ENCODE results near the gene MACROD2. TPM values are rescaled to one million over a fixed set of nuclear protein-coding genes. Genes with fewer than 3 reads are reported as not detected.

MACROD2 gene
- total RNA-seq, 2 donors from 2014 or later, result 8.3 to 21.8 TPM

DNA sequence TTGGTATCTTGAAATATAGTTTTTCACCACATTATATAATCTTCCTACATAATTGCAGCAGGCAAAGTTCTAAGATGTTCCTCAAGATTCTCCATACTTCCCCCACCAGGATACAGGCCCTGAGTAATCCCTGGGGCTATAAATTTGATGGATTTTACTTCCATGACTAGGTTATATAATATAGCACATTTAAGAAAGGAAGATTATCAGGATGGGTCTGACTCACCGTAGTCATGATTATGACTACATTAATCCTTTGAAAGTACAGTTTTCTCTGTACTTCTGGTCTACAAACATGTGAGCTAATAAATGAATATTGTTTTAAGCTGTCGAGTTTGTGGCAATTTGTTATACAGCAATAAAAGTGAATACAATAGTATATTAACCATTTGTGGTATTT, 122.5 kb downstream of the MACROD2 start:
- no peaks in the 10 kb centered on the region for H3K9me3 ChIP-seq
- H3K27ac ChIP-seq, result no peak overlapping the region
- no peaks in the 10 kb centered on the region for H3K27me3 ChIP-seq
- WGBS, 2 donors, result 65 to 71% methylated on average over 2 of the region's 2 CpGs
- intact Hi-C loops (cut with DNase I), result no loop called here
- no peaks in the 10 kb centered on the region for H3K4me1 ChIP-seq
- DNase-seq (no peak), ATAC-seq (no peak)
- no peaks in the 10 kb centered on the region for H3K36me3 ChIP-seq (replicated peaks in 1 of 2; ENCODE audit: insufficient read depth in 1 of 2, low read depth in 2 of 2)
- H3K4me3 ChIP-seq, result no peak overlapping the region
- TF ChIP-seq POLR2A (IDR thresholded peaks at IDR 0.05), result no peak
- TF ChIP-seq, protein P1, sequence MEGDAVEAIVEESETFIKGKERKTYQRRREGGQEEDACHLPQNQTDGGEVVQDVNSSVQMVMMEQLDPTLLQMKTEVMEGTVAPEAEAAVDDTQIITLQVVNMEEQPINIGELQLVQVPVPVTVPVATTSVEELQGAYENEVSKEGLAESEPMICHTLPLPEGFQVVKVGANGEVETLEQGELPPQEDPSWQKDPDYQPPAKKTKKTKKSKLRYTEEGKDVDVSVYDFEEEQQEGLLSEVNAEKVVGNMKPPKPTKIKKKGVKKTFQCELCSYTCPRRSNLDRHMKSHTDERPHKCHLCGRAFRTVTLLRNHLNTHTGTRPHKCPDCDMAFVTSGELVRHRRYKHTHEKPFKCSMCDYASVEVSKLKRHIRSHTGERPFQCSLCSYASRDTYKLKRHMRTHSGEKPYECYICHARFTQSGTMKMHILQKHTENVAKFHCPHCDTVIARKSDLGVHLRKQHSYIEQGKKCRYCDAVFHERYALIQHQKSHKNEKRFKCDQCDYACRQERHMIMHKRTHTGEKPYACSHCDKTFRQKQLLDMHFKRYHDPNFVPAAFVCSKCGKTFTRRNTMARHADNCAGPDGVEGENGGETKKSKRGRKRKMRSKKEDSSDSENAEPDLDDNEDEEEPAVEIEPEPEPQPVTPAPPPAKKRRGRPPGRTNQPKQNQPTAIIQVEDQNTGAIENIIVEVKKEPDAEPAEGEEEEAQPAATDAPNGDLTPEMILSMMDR (IDR thresholded peaks at IDR 0.05), result no peak

DNA sequence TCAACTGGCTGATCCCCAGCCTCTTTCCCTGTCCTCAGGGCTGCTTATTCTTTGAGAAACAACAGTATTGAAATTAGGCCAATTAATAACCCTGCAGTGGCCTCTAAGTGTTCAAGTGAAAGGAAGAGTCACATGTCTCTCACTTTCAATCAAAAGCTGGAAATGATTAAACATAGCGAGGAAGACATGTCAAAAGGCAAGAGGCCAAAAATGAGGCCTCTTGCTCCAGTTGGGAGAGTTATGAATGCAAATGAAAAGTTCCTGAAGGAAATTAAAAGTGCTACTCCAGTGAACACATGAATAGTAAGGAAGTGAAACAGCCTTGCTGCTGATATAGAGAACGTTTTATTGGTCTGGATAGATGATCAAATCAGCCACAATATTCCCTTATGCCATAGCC, 131.5 kb downstream of the MACROD2 start:
- H3K27me3 ChIP-seq, result no peaks in the 10 kb centered on the region
- WGBS, 2 donors, result 64 to 77% methylated on average over 2 of the region's 2 CpGs
- DNase-seq, result no peak
- no peaks in the 10 kb centered on the region for H3K9me3 ChIP-seq
- intact Hi-C loops (cut with DNase I), result no loop called here
- TF ChIP-seq, protein P1 (IDR thresholded peaks at IDR 0.05), result no peak
- TF ChIP-seq POLR2A (IDR thresholded peaks at IDR 0.05), result no peak
- no peaks in the 10 kb centered on the region for H3K4me1 ChIP-seq
- H3K36me3 ChIP-seq (replicated peaks in 1 of 2; ENCODE audit: insufficient read depth in 1 of 2, low read depth in 2 of 2), result no peaks in the 10 kb centered on the region
- no peak overlapping the region for H3K27ac ChIP-seq
- no peak overlapping the region for H3K4me3 ChIP-seq
- no peak for ATAC-seq

DNA sequence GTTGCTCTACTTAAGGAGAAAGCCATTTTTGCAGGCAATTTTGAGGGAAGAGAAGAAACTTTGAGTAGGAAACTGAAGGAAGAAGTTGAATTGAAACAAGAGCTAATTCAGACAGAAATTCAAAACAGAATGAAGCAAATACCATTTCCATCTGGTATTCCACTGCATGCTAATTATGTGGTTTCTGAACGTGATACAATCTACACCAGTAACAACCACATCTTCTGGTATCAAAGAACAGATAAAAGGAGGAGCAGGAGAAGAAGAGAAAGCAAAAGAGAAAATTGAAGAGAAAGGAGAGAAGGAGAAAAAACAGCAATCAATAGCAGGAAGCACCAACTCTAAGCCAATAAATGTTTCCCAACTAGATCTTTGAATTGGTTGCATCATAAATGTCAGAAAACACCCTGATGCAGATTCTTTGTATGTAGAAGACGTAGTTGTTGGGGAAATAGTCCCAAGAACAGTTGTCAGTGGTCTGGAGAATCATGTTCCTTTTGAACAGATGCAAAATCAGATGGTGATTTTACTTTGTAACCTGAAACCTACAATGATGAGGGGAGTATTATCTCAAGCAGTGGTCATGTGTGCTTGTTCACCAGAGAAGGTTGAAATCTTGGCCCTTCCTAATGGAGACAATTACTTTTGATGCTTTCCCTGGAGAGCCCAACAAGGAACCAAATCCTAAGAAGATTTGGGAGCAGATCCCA, 132.4 kb downstream of the MACROD2 start:
- 82 to 83% methylated on average over 2 of the region's 2 CpGs for WGBS, 2 donors
- intact Hi-C loops (cut with DNase I), result no loop called here

DNA sequence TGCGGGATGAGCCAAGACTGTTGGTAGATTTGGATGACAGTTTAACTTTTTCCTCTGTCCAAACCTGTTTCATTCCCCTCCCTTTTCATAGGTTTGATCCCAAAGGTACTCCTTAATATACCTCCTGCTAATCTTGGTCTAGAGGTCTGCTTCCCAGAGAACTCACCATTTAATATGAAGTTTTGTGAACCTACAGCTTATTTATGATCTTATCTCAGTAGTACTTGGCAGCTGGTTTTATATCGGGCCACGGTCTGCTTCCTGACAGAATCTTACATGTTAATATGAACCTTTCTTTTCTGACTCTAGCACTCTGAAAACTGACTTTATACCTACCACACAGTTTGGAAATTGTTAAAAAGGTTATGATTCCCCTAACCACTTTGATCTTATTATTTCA, 138.7 kb downstream of the MACROD2 start:
- Histone ChIP-seq H3K27me3 (no peaks in the 10 kb centered on the region), H3K27ac (no peak overlapping the region), H3K4me3 (no peak overlapping the region), H3K36me3 (replicated peaks in 1 of 2; ENCODE audit: insufficient read depth in 1 of 2, low read depth in 2 of 2) (no peaks in the 10 kb centered on the region), H3K4me1 (no peaks in the 10 kb centered on the region), H3K9me3 (no peaks in the 10 kb centered on the region)
- WGBS, 2 donors, result 90 to 95% methylated on average over 3 of the region's 3 CpGs
- ATAC-seq, result no peak
- intact Hi-C loops (cut with DNase I), result no loop called here
- no peak for DNase-seq
- TF ChIP-seq, protein P1 (IDR thresholded peaks at IDR 0.05), result no peak
- no peak for TF ChIP-seq POLR2A (IDR thresholded peaks at IDR 0.05)

More for the DNA sequence above, 132.4 kb downstream of the MACROD2 start:
- no peak for ATAC-seq
- DNase-seq, result no peak
- no peak for TF ChIP-seq POLR2A (IDR thresholded peaks at IDR 0.05)
- TF ChIP-seq, protein P1 (IDR thresholded peaks at IDR 0.05), result no peak
- Histone ChIP-seq H3K36me3 (replicated peaks in 1 of 2; ENCODE audit: insufficient read depth in 1 of 2, low read depth in 2 of 2) (no peaks in the 10 kb centered on the region), H3K4me3 (no peak overlapping the region), H3K27ac (no peak overlapping the region), H3K9me3 (no peaks in the 10 kb centered on the region), H3K27me3 (no peaks in the 10 kb centered on the region), H3K4me1 (no peaks in the 10 kb centered on the region)

DNA sequence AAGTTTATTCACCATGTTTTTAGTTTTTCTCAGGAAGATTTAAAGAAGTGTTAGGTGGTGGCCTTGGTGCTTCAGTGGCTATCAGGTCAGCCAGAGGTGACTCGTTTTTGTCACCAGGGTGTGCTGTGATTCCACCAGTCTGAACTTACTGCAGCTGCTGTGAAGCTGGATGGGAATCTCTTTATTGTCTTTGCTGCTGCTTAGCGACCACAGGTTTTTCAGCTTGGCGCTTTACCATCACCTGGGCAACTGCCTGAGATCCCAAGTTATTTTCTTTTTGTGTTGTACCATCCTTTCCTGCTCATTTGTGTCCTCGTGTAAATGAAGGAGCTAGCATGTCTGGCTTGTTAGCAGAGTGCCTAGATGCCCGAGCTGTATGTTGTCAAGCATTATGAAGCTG, 146.9 kb downstream of the MACROD2 start:
- no peaks in the 10 kb centered on the region for H3K9me3 ChIP-seq
- TF ChIP-seq, protein P1 (IDR thresholded peaks at IDR 0.05), result peak in 6 of 7 experiments; percentile 35 to 70 (median 57)
- TF ChIP-seq POLR2A (IDR thresholded peaks at IDR 0.05), result no peak
- WGBS, 2 donors, result 13 to 19% methylated on average over 5 of the region's 5 CpGs
- peak; percentile 53 to 73 (median 62) for DNase-seq
- peaks cover 10% of the 10 kb centered on the region for H3K4me1 ChIP-seq
- no peaks in the 10 kb centered on the region for H3K36me3 ChIP-seq (replicated peaks in 1 of 2; ENCODE audit: insufficient read depth in 1 of 2, low read depth in 2 of 2)
- H3K4me3 ChIP-seq, result no peak overlapping the region
- intact Hi-C loops (cut with DNase I), result no loop called here
- H3K27me3 ChIP-seq, result no peaks in the 10 kb centered on the region
- peak; percentile 91 for ATAC-seq
- H3K27ac ChIP-seq, result no peak overlapping the region

Measured in body of pancreas (tissue), 4 donors.